Measurements from ENCODE around the gene CHKA. TPM values are rescaled to one million over a fixed set of nuclear protein-coding genes. Genes with fewer than 3 reads are reported as not detected.

Gene CHKA
- total and polyA plus RNA-seq, 2 donors (not counting 3 experiments of a cell fraction or from before 2014, with no cell fraction given) = 21.4 to 25.1 TPM

DNA sequence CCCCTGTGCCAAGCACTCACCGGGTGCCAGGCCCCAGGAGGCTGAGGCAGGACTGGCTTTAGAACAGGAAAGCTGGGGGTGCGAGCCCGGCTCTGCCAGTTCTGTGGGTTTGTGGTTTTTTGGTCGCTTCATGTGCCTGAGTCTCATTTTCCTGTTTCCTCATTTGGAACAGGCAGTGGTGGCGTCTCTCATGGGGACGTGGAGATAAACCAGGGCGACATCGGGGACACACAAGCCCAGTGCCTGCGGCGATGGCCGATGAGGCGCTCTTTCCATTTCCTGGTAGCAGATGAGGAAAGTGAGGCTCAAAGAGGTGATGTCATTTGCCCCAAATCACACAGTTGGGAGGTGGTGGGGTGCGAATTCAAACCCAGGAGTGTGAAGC lies 20.8 kb upstream of the CHKA start:
- CTCF ChIA-PET = interaction anchor here (1.3 kb wide), 1 partner anchor 14 kb away, joined by 3 read pairs; no protein-coding TSS in a partner anchor
- Histone ChIP-seq H3K36me3 (ENCODE audit: control insufficient read depth in 2 of 2, extremely low read depth in 1 of 2, insufficient read depth in 2 of 2, low read length in 2 of 2) (no peaks in the 10 kb centered on the region), H4K20me1 (replicated peaks; ENCODE audit: control insufficient read depth, extremely low read depth, insufficient read depth, low read length) (no peaks in the 10 kb centered on the region), H3K9me3 (replicated peaks; ENCODE audit: control insufficient read depth, insufficient read depth, low read length) (no peaks in the 10 kb centered on the region), H3K79me2 (ENCODE audit: control insufficient read depth, insufficient read depth, low read length) (no peaks in the 10 kb centered on the region), H3K4me2 (ENCODE audit: insufficient read depth, low read length) (no peak overlapping the region), H3K4me1 (ENCODE audit: control insufficient read depth, extremely low read depth, insufficient read depth, low read length) (peaks cover 8% of the 10 kb centered on the region), H3K9ac (replicated peaks; ENCODE audit: extremely low read depth, insufficient read depth, low read length) (no peak overlapping the region), H2AFZ (ENCODE audit: low read depth, low read length) (no peak overlapping the region), H3K4me3 (replicated peaks in 1 of 3; ENCODE audit: insufficient read depth in 1 of 3, low read depth in 1 of 3, low read length in 3 of 3) (no peak overlapping the region), H3K27me3 (ENCODE audit: control insufficient read depth in 2 of 2, insufficient read depth in 2 of 2, low read length in 2 of 2) (no peaks in the 10 kb centered on the region), H3K27ac (ENCODE audit: insufficient read depth, low read depth, low read length) (no peak overlapping the region), H3K9me1 (replicated peaks; ENCODE audit: control insufficient read depth, extremely low read depth, insufficient read depth, low read length) (no peaks in the 10 kb centered on the region)
- TF ChIP-seq GATA2 (IDR thresholded peaks at IDR 0.05; ENCODE audit: insufficient read depth, insufficient read length, low read depth, low read length) (no peak), MAX (IDR thresholded peaks at IDR 0.05; ENCODE audit: insufficient read depth, insufficient read length) (no peak), FOS (IDR thresholded peaks at IDR 0.05; ENCODE audit: borderline replicate concordance, insufficient read depth, low read length) (no peak), MYC (IDR thresholded peaks at IDR 0.05; ENCODE audit: low read depth, low read length) (no peak), EZH2 (IDR thresholded peaks at IDR 0.05; ENCODE audit: borderline replicate concordance, low read depth, low read length, severe bottlenecking) (no peak), CTCF (IDR thresholded peaks at IDR 0.05; ENCODE audit: extremely low read depth in 1 of 2, insufficient read depth in 1 of 2, low read depth in 1 of 2, low read length in 2 of 2) (no peak), POLR2AphosphoS5 (IDR thresholded peaks at IDR 0.05; ENCODE audit: insufficient read depth, low read depth, low read length) (no peak), JUN (IDR thresholded peaks at IDR 0.05; ENCODE audit: borderline replicate concordance, insufficient read depth, insufficient read length, low read depth) (no peak), POLR2A (IDR thresholded peaks at IDR 0.05; ENCODE audit: low read depth, low read length) (no peak)
- no TSS peak for BruUV-seq (replicated peaks)
- DNase-seq (ENCODE audit: low read depth, low spot score) (no peak), FAIRE-seq (no peak)
- dilution Hi-C loops (cut with MboI; ENCODE audit: extremely low pct_ligation_motif_present, low sequenced_read_pairs) = no loop called here
- POLR2A ChIA-PET = no interaction called here
- intact Hi-C loops (cut with micrococcal nuclease) = no loop called here

All from endothelial cell of umbilical vein (primary cell).